Sigmoid colon (tissue), 7 donors: Measurements from ENCODE around the gene CALHM2. TPM values are rescaled to one million over a fixed set of nuclear protein-coding genes. Genes with fewer than 3 reads are reported as not detected.

Experiments
- DNase-seq: peaks from one replicate; pipeline ENCODE4 v3.0.0-alpha.2; 2019
- H3K27ac ChIP-seq, 4 donors: fragments of 200-600 bp; sonication (generic); one replicate each; pipeline ENCODE4 v1.5.1; 2016 to 2019; ENCODE audit warnings: mild to moderate bottlenecking in 1 of 4
- H3K27me3 ChIP-seq, 3 donors: fragments of 200-600 bp; sonication (generic); one replicate each; pipeline ENCODE4 v1.5.1; 2019; ENCODE audit warnings: mild to moderate bottlenecking in 1 of 3
- H3K36me3 ChIP-seq, 4 donors: fragments of 200-600 bp; sonication (generic); one replicate each; pipeline ENCODE4 v1.5.1; 2016 to 2019
- H3K4me1 ChIP-seq, 4 donors: fragments of 200-600 bp; sonication (generic); one replicate each; pipeline ENCODE4 v1.5.1; 2017 to 2019
- H3K4me3 ChIP-seq, 4 donors: fragments of 200-600 bp; sonication (generic); one replicate each; pipeline ENCODE4 v1.5.1; 2017 to 2019; ENCODE audit warnings: mild to moderate bottlenecking in 2 of 4, moderate library complexity in 1 of 4
- H3K9me3 ChIP-seq, 4 donors: fragments of 200-600 bp in 3 of 4; sonication (generic) in 3 of 4; one replicate each; pipeline versions ENCODE4 v1.5.1 to v1.6.1; 2013 to 2019
- CTCF ChIP-seq, 4 experiments: fragments of 450-650 bp in 3 of 4; fragments of 200-600 bp in 1 of 4; IDR thresholded peaks; one replicate each; pipeline ENCODE4 v1.5.1; 2016 to 2019; ENCODE audit warnings: antibody characterized with exemption in 4 of 4, mild to moderate bottlenecking in 3 of 4, moderate library complexity in 2 of 4
- EP300 ChIP-seq, 4 donors: sonication (generic); formaldehyde crosslinking; IDR thresholded peaks; one replicate each; pipeline ENCODE4 v1.6.1; 2017; ENCODE audit warnings: antibody characterized with exemption in 4 of 4
- POLR2A ChIP-seq, 2 donors: fragments of 450-650 bp; IDR thresholded peaks; one replicate each; pipeline ENCODE4 v1.6.1; 2016; ENCODE audit warnings: antibody characterized with exemption in 2 of 2, mild to moderate bottlenecking in 2 of 2, moderate library complexity in 2 of 2
- POLR2AphosphoS5 ChIP-seq, 4 donors: sonication (generic); formaldehyde crosslinking; IDR thresholded peaks; one replicate each; pipeline ENCODE4 v1.6.1; 2017; ENCODE audit warnings: antibody characterized with exemption in 4 of 4
- WGBS, 2 donors: extraction: QIAGEN DNeasy Blood & Tissue Kit; methylation state at CpG; one replicate each; pipeline ENCODE4 v1.1.7; 2013; 5-methylcytosine and 5-hydroxymethylcytosine counted together
- intact Hi-C: fragments of 100-400 bp; cut with DNase I; formaldehyde crosslinking; loops from one replicate; pipeline ENCODE4 v1.15.1; 2023
- polyA plus RNA-seq, 3 donors: library from polyadenylated mRNA; stranded (reverse); fragments of 200-250 nt; gene quantifications; one replicate each; pipeline ENCODE4 v1.2.3, GENCODE V29; 2013
- total RNA-seq, 4 donors: library from RNA; depleted of rRNA; stranded (reverse); fragments of >200 nt; gene quantifications; one replicate each; pipeline ENCODE4 v1.1.0, GENCODE V29; 2016
- donor health status: healthy with polysubstance abuse.
- donor health status: Bipolar disorder and iron deficiency.
- donor health status: healthy.

The CALHM2 gene
- total and polyA plus RNA-seq, 7 donors = 5.5 to 55.4 (median 27.4) TPM

- Histone ChIP-seq H3K27me3 (no peaks in the 10 kb centered on the region), H3K4me1 (peaks cover 0 to 4% (median 0%) of the 10 kb centered on the region in 4 donors), H3K9me3 (no peaks in the 10 kb centered on the region), H3K27ac (no peak overlapping the region), H3K36me3 (peaks cover 24 to 100% (median 54%) of the 10 kb centered on the region in 4 donors), H3K4me3 (no peak overlapping the region)
- 95 to 96% methylated on average over 14 of the region's 14 CpGs for WGBS, 2 donors
- TF ChIP-seq EP300 (IDR thresholded peaks at IDR 0.05) (no peak), POLR2A (IDR thresholded peaks at IDR 0.05) (no peak), POLR2AphosphoS5 (IDR thresholded peaks at IDR 0.05) (no peak), CTCF (IDR thresholded peaks at IDR 0.05) (no peak)
- DNase-seq = no peak
- intact Hi-C loops = no loop called here
These were observed 11.8 kb downstream of the CALHM2 start for GRCh38 chr10:103440416-103440815.

DNA sequence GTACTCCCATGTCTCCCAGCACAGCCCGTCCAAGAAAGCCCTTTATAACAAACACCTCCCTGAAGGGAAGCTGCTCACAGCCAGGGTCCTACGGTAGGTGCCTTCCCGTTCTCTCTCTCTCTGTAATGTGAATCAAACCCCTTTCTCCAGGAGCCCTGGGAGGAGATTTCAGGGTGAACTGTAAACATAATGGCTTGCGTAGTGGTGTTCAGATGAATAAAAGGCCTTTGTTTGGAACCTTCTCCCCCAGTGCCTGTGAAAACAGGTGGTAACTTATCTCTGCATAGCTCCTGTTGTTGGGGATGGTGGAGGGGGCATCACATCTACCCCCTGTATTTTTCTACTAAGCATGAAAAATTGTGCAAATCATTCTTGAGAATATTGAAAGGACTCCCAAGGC is 12.4 kb downstream of the CALHM2 start:
- TF ChIP-seq POLR2A (IDR thresholded peaks at IDR 0.05) (no peak), POLR2AphosphoS5 (IDR thresholded peaks at IDR 0.05) (no peak)
- Histone ChIP-seq H3K27me3 (no peaks in the 10 kb centered on the region), H3K36me3 (peaks cover 24 to 100% (median 51%) of the 10 kb centered on the region in 4 donors), H3K27ac (no peak overlapping the region), H3K4me3 (no peak overlapping the region), H3K4me1 (no peaks in the 10 kb centered on the region), H3K9me3 (no peaks in the 10 kb centered on the region)
- WGBS, 2 donors = 94% methylated on average over 4 of the region's 4 CpGs
- no peak for DNase-seq
- intact Hi-C loops = no loop called here

DNA sequence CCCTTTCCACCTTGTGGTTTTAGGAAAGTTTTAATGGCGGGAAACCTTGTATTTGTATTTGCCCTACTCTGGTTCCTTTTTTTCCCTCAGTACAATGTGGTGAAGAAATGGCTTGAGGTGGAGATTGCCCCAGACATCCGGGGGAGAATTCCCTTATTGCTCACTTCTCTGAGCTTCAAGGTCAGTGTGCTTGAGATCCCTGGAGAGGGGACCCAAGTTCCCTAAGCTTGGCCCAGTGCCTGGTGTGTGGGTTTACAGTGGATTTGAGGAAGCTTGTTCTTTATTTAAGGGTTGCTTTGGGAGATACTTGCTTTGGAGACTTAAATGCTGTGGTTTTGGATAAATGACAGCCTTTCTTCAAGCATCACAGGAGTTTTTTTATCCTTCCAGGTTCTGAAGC is 18.3 kb downstream of the CALHM2 start:
- 71 to 76% methylated on average over 2 of the region's 2 CpGs for WGBS, 2 donors
- no peak overlapping the region for H3K27ac ChIP-seq
- DNase-seq = no peak
- TF ChIP-seq POLR2AphosphoS5 (IDR thresholded peaks at IDR 0.05) (no peak), EP300 (IDR thresholded peaks at IDR 0.05) (no peak), POLR2A (IDR thresholded peaks at IDR 0.05) (no peak)
- H3K36me3 ChIP-seq = peaks cover 14 to 93% (median 34%) of the 10 kb centered on the region in 4 donors
- no peaks in the 10 kb centered on the region for H3K4me1 ChIP-seq
- intact Hi-C loops = no loop called here
- no peak overlapping the region for H3K4me3 ChIP-seq
- no peaks in the 10 kb centered on the region for H3K9me3 ChIP-seq
- no peaks in the 10 kb centered on the region for H3K27me3 ChIP-seq

GRCh38 chr10:103431902-103432301 is 20.3 kb downstream of the CALHM2 start:
- intact Hi-C loops = no loop called here
- H3K36me3 ChIP-seq = peaks cover 2 to 93% (median 25%) of the 10 kb centered on the region in 4 donors
- no peak for TF ChIP-seq POLR2A (IDR thresholded peaks at IDR 0.05)
- no peak for TF ChIP-seq EP300 (IDR thresholded peaks at IDR 0.05)
- no peak for TF ChIP-seq POLR2AphosphoS5 (IDR thresholded peaks at IDR 0.05)
- TF ChIP-seq CTCF (IDR thresholded peaks at IDR 0.05) = no peak
- H3K9me3 ChIP-seq = no peaks in the 10 kb centered on the region
- H3K27ac ChIP-seq = no peak overlapping the region
- 72 to 78% methylated on average over 8 of the region's 8 CpGs for WGBS, 2 donors
- no peak for DNase-seq
- H3K27me3 ChIP-seq = no peaks in the 10 kb centered on the region
- no peak overlapping the region for H3K4me3 ChIP-seq
- no peaks in the 10 kb centered on the region for H3K4me1 ChIP-seq

DNA sequence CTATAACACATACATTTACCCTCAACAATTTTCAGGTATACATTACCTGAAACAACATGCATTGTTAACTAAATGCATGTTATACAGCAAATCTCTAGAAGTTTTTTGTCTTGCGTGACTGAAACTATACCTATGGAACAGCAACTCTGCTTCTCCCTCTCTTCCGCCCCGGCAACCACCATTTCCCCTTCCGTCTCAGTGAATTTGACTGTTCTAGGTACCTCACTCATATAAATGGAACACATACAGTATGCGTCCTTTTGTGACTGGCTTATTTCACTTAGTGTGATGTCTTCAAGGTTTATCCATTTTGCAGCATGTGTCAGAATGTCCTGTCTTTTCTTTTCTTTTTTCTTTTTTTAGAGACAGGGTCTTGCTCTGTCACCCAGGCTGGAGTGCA is 22.5 kb downstream of the CALHM2 start:
- H3K9me3 ChIP-seq = no peaks in the 10 kb centered on the region
- no peak for DNase-seq
- intact Hi-C loops = no loop called here
- no peaks in the 10 kb centered on the region for H3K27me3 ChIP-seq
- no peak overlapping the region for H3K27ac ChIP-seq
- TF ChIP-seq POLR2AphosphoS5 (IDR thresholded peaks at IDR 0.05) = no peak
- TF ChIP-seq EP300 (IDR thresholded peaks at IDR 0.05) = no peak
- no peak for TF ChIP-seq CTCF (IDR thresholded peaks at IDR 0.05)
- no peak for TF ChIP-seq POLR2A (IDR thresholded peaks at IDR 0.05)
- H3K36me3 ChIP-seq = peaks cover 4 to 93% (median 37%) of the 10 kb centered on the region in 4 donors
- H3K4me3 ChIP-seq = no peak overlapping the region
- 92 to 96% methylated on average over 5 of the region's 5 CpGs for WGBS, 2 donors
- no peaks in the 10 kb centered on the region for H3K4me1 ChIP-seq
